ENCODE data around the gene NPTXR.

NPTXR gene

DNA sequence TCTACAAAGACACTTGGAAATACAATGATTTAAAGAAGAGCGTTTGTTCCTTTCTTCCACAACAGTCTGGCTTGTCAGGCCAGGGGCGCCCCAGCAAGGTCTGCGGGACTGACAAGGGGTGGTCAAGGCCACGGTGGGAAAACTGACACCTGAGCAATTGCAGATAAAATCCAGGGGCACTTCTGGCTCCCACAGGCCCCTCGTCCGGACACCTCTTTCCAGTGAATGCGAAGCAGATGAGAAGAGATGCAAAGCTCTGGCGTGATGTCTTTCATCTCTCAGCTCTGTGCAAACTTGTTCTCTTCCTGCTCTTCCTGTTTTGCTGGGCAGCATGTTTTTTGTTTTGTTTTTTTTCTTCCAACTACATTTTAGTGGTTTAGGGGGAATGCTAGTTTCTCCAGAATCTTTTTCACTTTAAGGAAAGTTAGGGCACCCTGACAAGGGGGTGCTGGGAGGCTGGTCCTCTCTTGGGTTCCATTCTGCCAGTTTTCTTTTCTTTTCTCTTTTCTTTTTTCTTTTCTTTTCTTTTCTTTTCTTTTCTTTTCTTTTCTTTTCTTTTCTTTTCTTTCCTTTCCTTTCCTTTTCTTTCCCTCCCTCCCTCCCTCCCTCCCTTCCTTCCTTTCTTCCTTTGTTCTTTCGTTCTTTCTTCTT is 39.3 kb upstream of the NPTXR start:
- no peak for TF ChIP-seq REST (IDR thresholded peaks at IDR 0.05; ENCODE audit: insufficient read depth in 1 of 2, low read depth in 2 of 2, low read length in 2 of 2)
- no peak for TF ChIP-seq TAF1 (IDR thresholded peaks at IDR 0.05; ENCODE audit: borderline replicate concordance, insufficient read depth, low read length)
- TF ChIP-seq FOXP2 (optimal IDR thresholded peaks at IDR 0.05; ENCODE audit: borderline replicate concordance, extremely low read depth, extremely low read length, insufficient read depth): no peak
- no peak for TF ChIP-seq SIN3A (IDR thresholded peaks at IDR 0.05; ENCODE audit: borderline replicate concordance, insufficient read depth, low read length)
- no peak for TF ChIP-seq POLR2AphosphoS5 (IDR thresholded peaks at IDR 0.05; ENCODE audit: low read depth, low read length)

GRCh38 chr22:38881997-38882879 is 38.4 kb upstream of the NPTXR start:
- TF ChIP-seq REST (IDR thresholded peaks at IDR 0.05; ENCODE audit: insufficient read depth in 1 of 2, low read depth in 2 of 2, low read length in 2 of 2) (no peak), TAF1 (IDR thresholded peaks at IDR 0.05; ENCODE audit: borderline replicate concordance, insufficient read depth, low read length) (no peak), SIN3A (IDR thresholded peaks at IDR 0.05; ENCODE audit: borderline replicate concordance, insufficient read depth, low read length) (no peak), POLR2AphosphoS5 (IDR thresholded peaks at IDR 0.05; ENCODE audit: low read depth, low read length) (no peak), FOXP2 (optimal IDR thresholded peaks at IDR 0.05; ENCODE audit: borderline replicate concordance, extremely low read depth, extremely low read length, insufficient read depth) (no peak)

- TF ChIP-seq SIN3A (IDR thresholded peaks at IDR 0.05; ENCODE audit: borderline replicate concordance, insufficient read depth, low read length): no peak
- TF ChIP-seq POLR2AphosphoS5 (IDR thresholded peaks at IDR 0.05; ENCODE audit: low read depth, low read length): no peak
- no peak for TF ChIP-seq FOXP2 (optimal IDR thresholded peaks at IDR 0.05; ENCODE audit: borderline replicate concordance, extremely low read depth, extremely low read length, insufficient read depth)
- TF ChIP-seq TAF1 (IDR thresholded peaks at IDR 0.05; ENCODE audit: borderline replicate concordance, insufficient read depth, low read length): no peak
- TF ChIP-seq REST (IDR thresholded peaks at IDR 0.05; ENCODE audit: insufficient read depth in 1 of 2, low read depth in 2 of 2, low read length in 2 of 2): no peak
These were observed 37.6 kb upstream of the NPTXR start for GRCh38 chr22:38881464-38881871.

- TF ChIP-seq TAF1 (IDR thresholded peaks at IDR 0.05; ENCODE audit: borderline replicate concordance, insufficient read depth, low read length) (no peak), SIN3A (IDR thresholded peaks at IDR 0.05; ENCODE audit: borderline replicate concordance, insufficient read depth, low read length) (no peak), REST (IDR thresholded peaks at IDR 0.05; ENCODE audit: insufficient read depth in 1 of 2, low read depth in 2 of 2, low read length in 2 of 2) (no peak), POLR2AphosphoS5 (IDR thresholded peaks at IDR 0.05; ENCODE audit: low read depth, low read length) (no peak), FOXP2 (optimal IDR thresholded peaks at IDR 0.05; ENCODE audit: borderline replicate concordance, extremely low read depth, extremely low read length, insufficient read depth) (no peak)
These were observed 36.1 kb upstream of the NPTXR start for GRCh38 chr22:38879961-38880360.

Data from PFSK-1 (cell line).